DOHH2 (cell line): ENCODE results near the gene ACP2.

Experiments used
- CTCF ChIP-seq: fragments of 200-600 bp; sonication (generic); IDR thresholded peaks from one replicate; pipeline ENCODE4 v1.5.1; 2014; ENCODE audit warnings: antibody characterized with exemption, mild to moderate bottlenecking, low read depth, low read length; ENCODE audit not compliant: poor library complexity, severe bottlenecking
- EZH2phosphoT487 ChIP-seq: fragments of 200-600 bp; sonication (generic); IDR thresholded peaks from 2 replicates; pipeline ENCODE4 v1.6.1; 2017; ENCODE audit warnings: borderline replicate concordance, mild to moderate bottlenecking, antibody characterized with exemption, low read length, moderate library complexity, mixed read lengths

GRCh38 chr11:47257517-47258316 lies 9.1 kb upstream of the ACP2 start, which contains the start of gene NR1H3:
- TF ChIP-seq CTCF = peak; percentile 28
- no peak for TF ChIP-seq EZH2phosphoT487
